H9 (cell line): ENCODE measurements around the gene MAP3K10. TPM values are rescaled to one million over a fixed set of nuclear protein-coding genes. Genes with fewer than 3 reads are reported as not detected.

Source experiments
- DNase-seq: peaks from one replicate; pipeline ENCODE4 v3.0.0-alpha.2; 2017
- H2AFZ ChIP-seq: one replicate; pipeline ENCODE4 v1.6.1; 2013; ENCODE audit warnings: mild to moderate bottlenecking, low read length, control low read depth, moderate library complexity
- H2AK5ac ChIP-seq: 2 replicates; pipeline ENCODE4 v1.6.1; 2013; ENCODE audit warnings: low read length, control low read depth, mixed read lengths; ENCODE audit not compliant: insufficient read length
- H2BK120ac ChIP-seq: one replicate; pipeline ENCODE4 v1.6.1; 2013; ENCODE audit warnings: low read depth, mild to moderate bottlenecking, low read length, control low read depth, inconsistent platforms; ENCODE audit not compliant: poor library complexity, severe bottlenecking
- H2BK12ac ChIP-seq: 2 replicates; pipeline ENCODE4 v1.6.1; 2013; ENCODE audit warnings: low read length, control low read depth, mixed read lengths, low read depth; ENCODE audit not compliant: insufficient read length
- H2BK15ac ChIP-seq: 2 replicates; pipeline ENCODE4 v1.6.1; 2013; ENCODE audit warnings: low read depth, low read length, control low read depth
- H2BK20ac ChIP-seq: one replicate; pipeline ENCODE4 v1.6.1; 2013; ENCODE audit warnings: low read depth, mild to moderate bottlenecking, low read length, control low read depth, inconsistent platforms; ENCODE audit not compliant: poor library complexity, severe bottlenecking
- H2BK5ac ChIP-seq: 2 replicates; pipeline ENCODE4 v1.6.1; 2013; ENCODE audit warnings: low read length, control low read depth, mixed read lengths; ENCODE audit not compliant: insufficient read length
- H3K14ac ChIP-seq: 2 replicates; pipeline ENCODE4 v1.6.1; 2013; ENCODE audit warnings: low read length, control low read depth; ENCODE audit not compliant: insufficient read depth
- H3K18ac ChIP-seq: 2 replicates; pipeline ENCODE4 v1.6.1; 2013; ENCODE audit warnings: low read depth, mild to moderate bottlenecking, mixed read lengths, low read length, control low read depth; ENCODE audit not compliant: insufficient read length
- H3K23ac ChIP-seq: 2 replicates; pipeline ENCODE4 v1.6.1; 2013; ENCODE audit warnings: low read length, control low read depth, mixed read lengths, low read depth; ENCODE audit not compliant: insufficient read length
- H3K23me2 ChIP-seq: 2 replicates; pipeline ENCODE4 v1.6.1; 2013; ENCODE audit warnings: low read depth, mild to moderate bottlenecking, mixed read lengths, low read length, control low read depth; ENCODE audit not compliant: insufficient read length, poor library complexity, severe bottlenecking
- H3K27ac ChIP-seq: 2 replicates; pipeline ENCODE4 v1.5.1; 2013; ENCODE audit warnings: low read length, control low read depth, mixed read lengths, low read depth; ENCODE audit not compliant: insufficient read length
- H3K27me3 ChIP-seq: 2 replicates; pipeline ENCODE4 v1.6.1; 2013; ENCODE audit warnings: low read length, control low read depth, inconsistent platforms; ENCODE audit not compliant: insufficient read depth
- H3K4ac ChIP-seq: 2 replicates; pipeline ENCODE4 v1.6.1; 2013; ENCODE audit warnings: low read depth, mild to moderate bottlenecking, control low read depth, inconsistent platforms, low read length, moderate library complexity
- H3K4me1 ChIP-seq: 2 replicates; pipeline ENCODE4 v1.6.1; 2013; ENCODE audit warnings: low read length, control low read depth, inconsistent platforms; ENCODE audit not compliant: insufficient read depth
- H3K4me2 ChIP-seq: 2 replicates; pipeline ENCODE4 v1.6.1; 2013; ENCODE audit warnings: low read length, control low read depth, mixed read lengths; ENCODE audit not compliant: insufficient read length, insufficient read depth
- H3K56ac ChIP-seq: 2 replicates; pipeline ENCODE4 v1.6.1; 2013; ENCODE audit warnings: low read depth, mild to moderate bottlenecking, mixed read lengths, low read length, control low read depth; ENCODE audit not compliant: insufficient read length
- H3K79me1 ChIP-seq: 2 replicates; pipeline ENCODE4 v1.6.1; 2013; ENCODE audit warnings: low read depth, mild to moderate bottlenecking, moderate library complexity, low read length, control low read depth, inconsistent platforms; ENCODE audit not compliant: insufficient read depth, poor library complexity, severe bottlenecking
- H3K79me2 ChIP-seq: 2 replicates; pipeline ENCODE4 v1.6.1; 2013; ENCODE audit warnings: low read length, control low read depth, inconsistent platforms; ENCODE audit not compliant: insufficient read depth
- H3K9ac ChIP-seq: 2 replicates; pipeline ENCODE4 v1.6.1; 2013; ENCODE audit warnings: low read length, control low read depth, mixed read lengths; ENCODE audit not compliant: insufficient read length; ENCODE audit errors: extremely low read depth
- H3K9me3 ChIP-seq: one replicate; pipeline ENCODE4 v1.6.1; 2013; ENCODE audit warnings: low read depth, low read length, inconsistent platforms; ENCODE audit not compliant: control insufficient read depth
- H3T11ph ChIP-seq: one replicate; pipeline ENCODE4 v1.6.1; 2013; ENCODE audit warnings: mild to moderate bottlenecking, low read length, control low read depth, inconsistent platforms
- H4K20me1 ChIP-seq: one replicate; pipeline ENCODE4 v1.6.1; 2013; ENCODE audit not compliant: control insufficient read depth, insufficient read length, insufficient read depth
- H4K5ac ChIP-seq: 2 replicates; pipeline ENCODE4 v1.6.1; 2013; ENCODE audit warnings: low read depth, mild to moderate bottlenecking, mixed read lengths, low read length, control low read depth; ENCODE audit not compliant: insufficient read length
- H4K8ac ChIP-seq: replicated peaks from 2 replicates; pipeline ENCODE4 v1.6.1; 2013; ENCODE audit warnings: low read length, control low read depth, mixed read lengths, low read depth; ENCODE audit not compliant: insufficient read length
- H4K91ac ChIP-seq: 2 replicates; pipeline ENCODE4 v1.6.1; 2013; ENCODE audit warnings: low read depth, mild to moderate bottlenecking, moderate library complexity, mixed read lengths, low read length, control low read depth; ENCODE audit not compliant: insufficient read length
- H3K27ac Mint-ChIP-seq, 3 experiments: 2 replicates in 2 of 3; 3 replicates in 1 of 3; pipeline ENCODE4 v1.8.0; 2020 to 2021; ENCODE audit warnings: mixed read lengths in 3 of 3, mild to moderate bottlenecking in 1 of 3, moderate library complexity in 1 of 3
- H3K27me3 Mint-ChIP-seq: 2 replicates; pipeline ENCODE4 v1.8.0; 2021; ENCODE audit warnings: low read depth, mild to moderate bottlenecking, moderate library complexity, mixed read lengths
- H3K36me3 Mint-ChIP-seq, 3 experiments: 2 replicates in 2 of 3; 3 replicates in 1 of 3; pipeline ENCODE4 v1.8.0; 2020 to 2021; ENCODE audit warnings: low read depth in 3 of 3, mixed read lengths in 3 of 3; ENCODE audit not compliant: insufficient read depth in 1 of 3
- H3K4me1 Mint-ChIP-seq, 2 experiments: 2 replicates each; pipeline ENCODE4 v1.8.0; 2020; ENCODE audit warnings: mixed read lengths in 2 of 2
- H3K4me3 Mint-ChIP-seq, 2 experiments: 2 replicates in 1 of 2; 3 replicates in 1 of 2; pipeline ENCODE4 v1.8.0; 2020 to 2021; ENCODE audit warnings: mild to moderate bottlenecking in 2 of 2, mixed read lengths in 2 of 2, moderate library complexity in 1 of 2
- H3K9me3 Mint-ChIP-seq, 2 experiments: 2 replicates in 1 of 2; 3 replicates in 1 of 2; pipeline ENCODE4 v1.8.0; 2020; ENCODE audit warnings: mild to moderate bottlenecking in 2 of 2, mixed read lengths in 2 of 2, moderate library complexity in 1 of 2
- CTCF ChIP-seq: fragments of 200-600 bp; sonication (generic); conservative IDR thresholded peaks from 3 replicates; pipeline ENCODE4 v1.8.0; 2021; ENCODE audit warnings: antibody characterized with exemption, mild to moderate bottlenecking
- WGBS: extraction: QIAGEN DNeasy Blood & Tissue Kit; methylation state at CpG from one replicate; pipeline ENCODE4 v1.1.7; 2013; ENCODE audit warnings: missing lambda C conversion rate, low lambda C conversion rate, mixed read lengths; ENCODE audit not compliant: insufficient read length; ENCODE audit errors: extremely low coverage; 5-methylcytosine and 5-hydroxymethylcytosine counted together
- total RNA-seq: library from RNA; stranded (reverse); gene quantifications from 2 replicates; pipeline ENCODE4 v1.2.1, GENCODE V29; 2021

Gene MAP3K10
- total RNA-seq, 1 experiment from 2014 or later = 19.0 TPM

GRCh38 chr19:40244579-40245317 is 53.5 kb downstream of the MAP3K10 start:
- Histone ChIP-seq H3K27ac (no peak overlapping the region), H3K9ac (no peak overlapping the region), H3K14ac (no peak overlapping the region), H4K91ac (no peak overlapping the region), H3K27me3 (no peaks in the 10 kb centered on the region), H4K8ac (no peak overlapping the region), H3K23ac (no peak overlapping the region), H2BK20ac (no peak overlapping the region), H3K79me2 (no peaks in the 10 kb centered on the region; the same call in 1 of the 2 replicates), H2AFZ (no peak overlapping the region), H2AK5ac (no peak overlapping the region), H3K4ac (no peak overlapping the region), H3K4me1 (no peaks in the 10 kb centered on the region; the same call in 1 of the 2 replicates), H3K4me2 (no peak overlapping the region), H3K9me3 (no peaks in the 10 kb centered on the region), H2BK15ac (no peak overlapping the region), H4K5ac (no peak overlapping the region), H3K18ac (no peak overlapping the region), H2BK12ac (no peak overlapping the region), H3K56ac (no peak overlapping the region), H3K23me2 (no peaks in the 10 kb centered on the region), H4K20me1 (no peaks in the 10 kb centered on the region), H2BK5ac (no peak overlapping the region), H3T11ph (no peak overlapping the region), H2BK120ac (no peak overlapping the region), H3K79me1 (peaks cover 2% of the 10 kb centered on the region)
- peak overlapping the region in 1 of 3 experiments; percentile 37; a peak in 1 of 7 replicates for H3K27ac Mint-ChIP-seq
- no peaks in the 10 kb centered on the region for H3K27me3 Mint-ChIP-seq
- H3K9me3 Mint-ChIP-seq = no peaks in the 10 kb centered on the region
- no CpG with 5 or more reads among the region's 12 CpGs for WGBS
- peaks cover 2 to 34% (median 24%) of the 10 kb centered on the region in 3 experiments for H3K36me3 Mint-ChIP-seq
- DNase-seq = no peak
- H3K4me3 Mint-ChIP-seq = no peak overlapping the region
- TF ChIP-seq CTCF = no peak
- H3K4me1 Mint-ChIP-seq = peaks cover 4 to 8% of the 10 kb centered on the region in 2 experiments; a peak in 2 of 4 replicates
